ENCODE measurements around the gene ACP2.

The ACP2 gene

GRCh38 chr11:47260366-47260765 is 11.8 kb upstream of the ACP2 start:
- H3K4me3 Mint-ChIP-seq: no peak overlapping the region
- peaks cover 17% of the 10 kb centered on the region for H3K4me1 Mint-ChIP-seq (ENCODE audit: low read depth)
- DNase-seq (ENCODE audit: low spot score): no peak
- H3K27ac Mint-ChIP-seq: no peak overlapping the region
- H3K27me3 Mint-ChIP-seq (ENCODE audit: low read depth): no peaks in the 10 kb centered on the region
- H3K36me3 Mint-ChIP-seq (ENCODE audit: low read depth): peaks cover 2% of the 10 kb centered on the region
- H3K9me3 Mint-ChIP-seq: no peaks in the 10 kb centered on the region

GRCh38 chr11:47259232-47259977 is 10.8 kb upstream of the ACP2 start:
- H3K4me1 Mint-ChIP-seq (ENCODE audit: low read depth): peaks cover 12% of the 10 kb centered on the region
- no peaks in the 10 kb centered on the region for H3K27me3 Mint-ChIP-seq (ENCODE audit: low read depth)
- no peaks in the 10 kb centered on the region for H3K9me3 Mint-ChIP-seq
- peak; percentile 15 for DNase-seq (ENCODE audit: low spot score)
- H3K27ac Mint-ChIP-seq: peak overlapping the region; percentile 10
- H3K4me3 Mint-ChIP-seq: no peak overlapping the region
- peaks cover under 1% of the 10 kb centered on the region for H3K36me3 Mint-ChIP-seq (ENCODE audit: low read depth)

- no peak for DNase-seq (ENCODE audit: low spot score)
- peaks cover 11% of the 10 kb centered on the region for H3K4me1 Mint-ChIP-seq (ENCODE audit: low read depth)
- H3K4me3 Mint-ChIP-seq: no peak overlapping the region
- H3K27ac Mint-ChIP-seq: no peak overlapping the region
- no peaks in the 10 kb centered on the region for H3K36me3 Mint-ChIP-seq (ENCODE audit: low read depth)
- no peaks in the 10 kb centered on the region for H3K27me3 Mint-ChIP-seq (ENCODE audit: low read depth)
- H3K9me3 Mint-ChIP-seq: no peaks in the 10 kb centered on the region
Measured at GRCh38 chr11:47258317-47258902, 9.8 kb upstream of the ACP2 start.

- Mint-ChIP-seq H3K4me1 (ENCODE audit: low read depth) (peaks cover 11% of the 10 kb centered on the region), H3K9me3 (no peaks in the 10 kb centered on the region), H3K4me3 (no peak within 1 kb of the TSS), H3K36me3 (ENCODE audit: low read depth) (no peaks in the 10 kb centered on the region), H3K27me3 (ENCODE audit: low read depth) (no peaks in the 10 kb centered on the region), H3K27ac (no peak within 1 kb of the TSS)
- no peak for DNase-seq (ENCODE audit: low spot score)
Measured at GRCh38 chr11:47257517-47258316, 9.1 kb upstream of the ACP2 start, which contains the start of gene NR1H3. NR1H3 (plus strand) TSS chr11:47257996; CDS start chr11:47259217, 1,221 bp downstream.

- Mint-ChIP-seq H3K4me1 (ENCODE audit: low read depth) (peaks cover 11% of the 10 kb centered on the region), H3K9me3 (no peaks in the 10 kb centered on the region), H3K36me3 (ENCODE audit: low read depth) (no peaks in the 10 kb centered on the region), H3K27ac (no peak overlapping the region), H3K27me3 (ENCODE audit: low read depth) (no peaks in the 10 kb centered on the region), H3K4me3 (no peak overlapping the region)
- DNase-seq (ENCODE audit: low spot score): no peak
Measured at GRCh38 chr11:47257177-47257516, 8.5 kb upstream of the ACP2 start.

GRCh38 chr11:47256374-47256773 is 7.8 kb upstream of the ACP2 start:
- H3K4me3 Mint-ChIP-seq: no peak overlapping the region

GRCh38 chr11:47254386-47254785 is 5.8 kb upstream of the ACP2 start:
- no peak for DNase-seq (ENCODE audit: low spot score)
- Mint-ChIP-seq H3K9me3 (no peaks in the 10 kb centered on the region), H3K4me1 (ENCODE audit: low read depth) (peaks cover 12% of the 10 kb centered on the region), H3K27me3 (ENCODE audit: low read depth) (no peaks in the 10 kb centered on the region), H3K4me3 (no peak overlapping the region), H3K36me3 (ENCODE audit: low read depth) (no peaks in the 10 kb centered on the region), H3K27ac (no peak overlapping the region)

More at GRCh38 chr11:47256374-47256773, 7.8 kb upstream of the ACP2 start:
- Mint-ChIP-seq H3K9me3 (no peaks in the 10 kb centered on the region), H3K27ac (no peak overlapping the region), H3K4me1 (ENCODE audit: low read depth) (peaks cover 11% of the 10 kb centered on the region), H3K27me3 (ENCODE audit: low read depth) (no peaks in the 10 kb centered on the region), H3K36me3 (ENCODE audit: low read depth) (no peaks in the 10 kb centered on the region)
- no peak for DNase-seq (ENCODE audit: low spot score)

- DNase-seq (ENCODE audit: low spot score): no peak
- Mint-ChIP-seq H3K4me3 (no peak overlapping the region), H3K27ac (no peak overlapping the region), H3K9me3 (no peaks in the 10 kb centered on the region), H3K4me1 (ENCODE audit: low read depth) (peaks cover 9% of the 10 kb centered on the region), H3K27me3 (ENCODE audit: low read depth) (no peaks in the 10 kb centered on the region), H3K36me3 (ENCODE audit: low read depth) (no peaks in the 10 kb centered on the region)
Measured at GRCh38 chr11:47253660-47254059, 5.0 kb upstream of the ACP2 start.

GRCh38 chr11:47251751-47252150 is 3.1 kb upstream of the ACP2 start:
- DNase-seq (ENCODE audit: low spot score): no peak
- peaks cover 7% of the 10 kb centered on the region for H3K36me3 Mint-ChIP-seq (ENCODE audit: low read depth)
- no peak overlapping the region for H3K4me3 Mint-ChIP-seq
- peaks cover 17% of the 10 kb centered on the region for H3K4me1 Mint-ChIP-seq (ENCODE audit: low read depth)
- H3K9me3 Mint-ChIP-seq: no peaks in the 10 kb centered on the region
- no peak overlapping the region for H3K27ac Mint-ChIP-seq
- H3K27me3 Mint-ChIP-seq (ENCODE audit: low read depth): no peaks in the 10 kb centered on the region

- no peak for DNase-seq (ENCODE audit: low spot score)
- Mint-ChIP-seq H3K36me3 (ENCODE audit: low read depth) (peaks cover 16% of the 10 kb centered on the region), H3K27ac (peak overlapping the region; percentile 95), H3K4me1 (ENCODE audit: low read depth) (peaks cover 22% of the 10 kb centered on the region), H3K27me3 (ENCODE audit: low read depth) (no peaks in the 10 kb centered on the region), H3K9me3 (no peaks in the 10 kb centered on the region), H3K4me3 (peak overlapping the region; percentile 99)
Measured at GRCh38 chr11:47249378-47249715, 733 bp upstream of the ACP2 start.

GRCh38 chr11:47248304-47248663 is 330 bp downstream of the ACP2 start:
- no peak for DNase-seq (ENCODE audit: low spot score)
- Mint-ChIP-seq H3K27ac (peak overlapping the region; percentile 95), H3K4me3 (peak overlapping the region; percentile 99), H3K4me1 (ENCODE audit: low read depth) (peaks cover 22% of the 10 kb centered on the region), H3K9me3 (no peaks in the 10 kb centered on the region), H3K27me3 (ENCODE audit: low read depth) (no peaks in the 10 kb centered on the region), H3K36me3 (ENCODE audit: low read depth) (peaks cover 21% of the 10 kb centered on the region)

- Mint-ChIP-seq H3K36me3 (ENCODE audit: low read depth) (peaks cover 24% of the 10 kb centered on the region), H3K4me1 (ENCODE audit: low read depth) (peaks cover 24% of the 10 kb centered on the region), H3K27ac (peak overlapping the region; percentile 95), H3K4me3 (peak overlapping the region; percentile 99), H3K27me3 (ENCODE audit: low read depth) (no peaks in the 10 kb centered on the region), H3K9me3 (no peaks in the 10 kb centered on the region)
- DNase-seq (ENCODE audit: low spot score): no peak
Measured at GRCh38 chr11:47247502-47247901, 1.1 kb downstream of the ACP2 start.

- Mint-ChIP-seq H3K9me3 (no peaks in the 10 kb centered on the region), H3K36me3 (ENCODE audit: low read depth) (peaks cover 38% of the 10 kb centered on the region), H3K4me3 (no peak overlapping the region), H3K27me3 (ENCODE audit: low read depth) (no peaks in the 10 kb centered on the region), H3K4me1 (ENCODE audit: low read depth) (peaks cover 25% of the 10 kb centered on the region), H3K27ac (no peak overlapping the region)
- DNase-seq (ENCODE audit: low spot score): no peak
Measured at GRCh38 chr11:47245611-47246357, 2.8 kb downstream of the ACP2 start.
